ENCODE data around the gene BCL2L14. TPM values are rescaled to one million over a fixed set of nuclear protein-coding genes. Genes with fewer than 3 reads are reported as not detected.

BCL2L14 gene
- total RNA-seq, 1 experiment from 2014 or later: 0.30 TPM

Small RNAs within 50 kb of the gene (microRNA-seq; reads per million reads assigned to microRNA genes)
- not detected for gene MIR1244-4 (ENCODE audit: borderline number of aligned reads)

Other genes starting within 250 kb of the BCL2L14 start
- gene LRP6, start 196.1 kb downstream of the BCL2L14 start, total RNA-seq (2021; ENCODE audit: unreplicated experiment): 28.1 TPM

Measured in HCT116 (cell line).